ENCODE data around the gene SMIM45.
A peak's percentile ranks its signal among the peaks of the same experiment; 100 is the strongest.

The SMIM45 gene

DNA sequence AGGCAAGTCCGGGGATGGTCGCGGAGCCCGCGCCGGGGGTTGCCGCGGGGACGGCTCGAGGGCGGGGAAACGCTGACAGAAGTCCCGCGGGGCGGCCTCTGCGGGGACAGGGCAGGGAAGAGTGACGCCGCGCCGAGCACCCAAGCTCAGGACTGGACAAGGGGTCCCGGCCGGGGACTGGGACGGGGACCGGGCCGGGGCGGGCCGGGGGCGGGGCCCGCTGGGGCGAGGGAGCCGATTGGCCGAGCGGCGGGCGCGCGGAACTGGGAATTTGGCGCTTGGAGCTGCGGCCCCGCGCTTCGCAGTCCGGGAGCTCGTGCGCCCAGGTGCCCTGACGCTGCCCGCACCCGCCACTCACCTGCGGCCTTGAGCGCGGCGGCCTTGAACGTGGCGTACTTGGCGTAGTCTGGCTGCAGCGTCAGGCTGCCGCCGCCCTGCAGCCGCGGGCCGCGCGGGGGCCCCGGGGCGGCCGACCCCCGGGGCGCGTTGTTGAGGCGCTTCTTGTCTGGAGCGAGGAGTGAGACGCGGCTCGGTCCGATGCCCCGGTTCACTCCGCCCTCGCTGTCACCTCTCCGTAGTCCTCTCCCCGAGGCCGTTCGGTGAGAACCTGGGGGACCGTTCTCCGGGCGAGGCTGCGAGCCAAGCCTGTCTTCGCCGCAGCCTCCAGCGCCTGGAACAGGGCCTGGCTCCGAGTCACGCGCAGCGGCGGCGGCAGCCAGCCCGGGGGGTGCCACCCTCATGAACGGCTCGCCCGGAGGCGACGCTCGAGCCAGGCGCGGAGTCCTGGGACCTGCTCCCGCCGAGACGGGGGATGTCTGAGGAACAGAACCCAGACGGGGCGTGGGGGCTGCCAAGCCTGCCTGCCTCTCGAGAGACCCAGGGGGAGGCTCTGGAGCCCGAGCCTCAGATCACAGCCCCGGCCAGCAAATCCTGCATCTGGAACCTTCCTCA is 41.6 kb upstream of the SMIM45 start:
- WGBS (ENCODE audit: insufficient coverage, insufficient replicate concordance, low lambda C conversion rate, missing lambda C conversion rate): 12% methylated on average over 78 of the region's 112 CpGs
- H3K4me3 ChIP-seq: peak overlapping the region; percentile 32; the same call in 1 of the 2 replicates
- peaks cover 6% of the 10 kb centered on the region; the same call in 1 of the 2 replicates for H4K20me1 ChIP-seq (ENCODE audit: control insufficient read depth, insufficient read depth)
- H3K36me3 ChIP-seq (ENCODE audit: control insufficient read depth in 2 of 2, insufficient read depth in 2 of 2, low read length in 1 of 2): peaks cover 3 to 4% of the 10 kb centered on the region in 2 experiments; a peak in 3 of 4 replicates
- peak overlapping the region; percentile 68 for H3K4me2 ChIP-seq (ENCODE audit: control insufficient read depth, insufficient read depth)
- CTCF ChIA-PET: interaction anchor here (1.2 kb wide), 1 partner anchor 30 kb away, joined by 3 read pairs; no protein-coding TSS in a partner anchor
- RAD21 ChIA-PET (ENCODE audit: unreplicated experiment): interaction anchor here (1.7 to 5.8 kb wide), 3 partner anchors 13 to 48 kb away, joined by 3 to 40 read pairs (median 9); no protein-coding TSS in a partner anchor
- SMC1A ChIA-PET (ENCODE audit: uncharacterized antibody, unreplicated experiment): no interaction called here
- TF ChIP-seq BHLHE40 (IDR thresholded peaks at IDR 0.05; ENCODE audit: borderline replicate concordance in 1 of 2, low read depth in 2 of 2, low read length in 1 of 2) (peak in 1 of 2 experiments; percentile 29; a peak in 1 of 4 replicates), HDAC6 (IDR thresholded peaks at IDR 0.05; ENCODE audit: unreplicated experiment) (peak; percentile 66), ESRRA (IDR thresholded peaks at IDR 0.05; ENCODE audit: low read length) (no peak), MYC (IDR thresholded peaks at IDR 0.05; ENCODE audit: insufficient read depth, insufficient read length, insufficient replicate concordance, low read length, severe bottlenecking) (no peak), SUZ12 (IDR thresholded peaks at IDR 0.05; ENCODE audit: unreplicated experiment) (peak; percentile 62), ZNF217 (IDR thresholded peaks at IDR 0.05) (no peak), IRF4 (IDR thresholded peaks at IDR 0.05; ENCODE audit: low read depth, low read length) (no peak), ZZZ3 (IDR thresholded peaks at IDR 0.05; ENCODE audit: control insufficient read depth, insufficient read length, low read depth) (no peak), RAD51 (IDR thresholded peaks at IDR 0.05) (no peak), CHD1 (IDR thresholded peaks at IDR 0.05; ENCODE audit: low read depth, low read length) (no peak)
- no peak overlapping the region for H3K27ac ChIP-seq (ENCODE audit: control insufficient read depth, insufficient read depth)
- in situ Hi-C loops (cut with MboI): no loop called here
- intact Hi-C loops (cut with micrococcal nuclease; ENCODE audit: unreplicated experiment): no loop called here
- no peaks in the 10 kb centered on the region for H3K9me3 ChIP-seq (replicated peaks; ENCODE audit: control insufficient read depth, insufficient read depth, low read length)
- peaks cover 5 to 12% of the 10 kb centered on the region in 2 experiments; a peak in 3 of 4 replicates for H3K27me3 ChIP-seq (replicated peaks in 1 of 2; ENCODE audit: control insufficient read depth in 2 of 2, insufficient read depth in 2 of 2, low read length in 1 of 2)
- POLR2A ChIA-PET: interaction anchor here (0.6 to 1.1 kb wide), 3 partner anchors 26 to 88 kb away, joined by 3 read pairs; no protein-coding TSS in a partner anchor
- no peaks in the 10 kb centered on the region for H3K79me2 ChIP-seq (ENCODE audit: control insufficient read depth, insufficient read depth, low read length)
- no peak for DNase-seq (ENCODE audit: low read depth, low spot score)
- no peak for FAIRE-seq
- BruUV-seq (replicated peaks): no TSS peak
- no peak overlapping the region; the same call in 1 of the 2 replicates for H3K9ac ChIP-seq (ENCODE audit: control insufficient read depth, insufficient read depth, low read length)
- peaks cover 15% of the 10 kb centered on the region for H3K4me1 ChIP-seq (ENCODE audit: control insufficient read depth, insufficient read depth, low read length)
- ATAC-seq: no peak
- H2AFZ ChIP-seq (ENCODE audit: control insufficient read depth, low read depth, low read length): 0 out of 2 replicates have a peak overlapping the region, but pooled peaks have one; percentile 12
